Adrenal gland (tissue), 5 donors: Measurements from ENCODE around the gene CD300H.

Experiments
- CTCF ChIP-seq, 6 experiments: fragments of 450-650 bp in 4 of 6; fragments of 200-600 bp in 2 of 6; sonication (generic) in 1 of 6; IDR thresholded peaks; 1 replicate in 5 of 6; 2 replicates in 1 of 6; pipeline versions ENCODE4 v1.5.1 to v1.8.0; 2016 to 2021; ENCODE audit warnings: antibody characterized with exemption in 6 of 6, mild to moderate bottlenecking in 2 of 6, moderate library complexity in 1 of 6
- POLR2A ChIP-seq, 2 donors: fragments of 450-650 bp; IDR thresholded peaks; one replicate each; pipeline ENCODE4 v1.6.1; 2017; ENCODE audit warnings: antibody characterized with exemption in 2 of 2, mild to moderate bottlenecking in 2 of 2, moderate library complexity in 1 of 2
- donor health status: DM: no; HTN: no; CAD: no.

DNA sequence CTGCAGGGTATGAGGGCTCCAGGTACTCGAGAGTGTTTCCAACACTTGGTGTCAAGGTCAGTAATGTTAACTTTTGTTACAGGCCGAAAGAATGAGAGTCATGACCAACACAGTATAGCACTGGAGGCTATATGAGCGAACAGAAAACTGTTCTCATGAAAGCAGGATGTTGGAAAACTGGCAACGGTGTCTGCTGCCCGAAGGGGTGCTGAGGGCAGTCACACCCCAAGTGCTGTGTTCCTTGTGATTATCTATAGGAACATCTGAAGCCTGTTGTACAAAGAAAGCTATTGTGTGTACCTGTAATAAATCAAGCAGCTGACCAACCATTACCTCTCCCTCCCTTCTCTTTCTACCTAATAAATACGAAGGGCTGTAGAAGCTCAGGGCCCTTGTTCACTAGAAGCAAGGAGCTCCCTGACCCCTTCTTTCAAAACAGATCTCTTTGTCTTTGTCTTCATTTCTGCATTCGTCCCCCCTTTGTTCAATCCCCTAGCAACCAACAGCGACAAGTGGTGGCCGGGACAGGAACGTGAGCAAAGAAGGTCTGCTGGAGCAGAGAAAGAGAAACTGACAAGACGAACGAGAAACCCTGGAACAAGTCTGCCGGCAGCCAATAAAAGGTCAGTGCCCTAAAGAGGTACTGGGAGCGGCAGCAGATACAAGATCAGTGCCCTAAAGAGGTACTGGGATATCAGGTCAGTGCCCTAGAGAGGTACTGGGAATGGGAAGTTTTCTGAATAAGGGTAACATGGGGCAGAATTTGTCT, 17.2 kb upstream of the CD300H start:
- TF ChIP-seq POLR2A (IDR thresholded peaks at IDR 0.05) (no peak), CTCF (IDR thresholded peaks at IDR 0.05) (no peak)
